Naive thymus-derived CD4-positive, alpha-beta T cell (primary cell): ENCODE results near the gene PRKAG2. TPM values are rescaled to one million over a fixed set of nuclear protein-coding genes. Genes with fewer than 3 reads are reported as not detected.

Source experiments
- ATAC-seq: fragments of 150-1000 bp; cut with Tn5 transposase; 2 replicates; pipeline ENCODE4 v1.10.0; 2021; ENCODE audit warnings: mild to moderate bottlenecking, moderate library complexity
- CTCF ChIA-PET: fragments of 350-600 bp; sonication (Branson Sonifier 250); formaldehyde crosslinking; loops from one replicate; lab custom pipeline; 2021; ENCODE audit warnings: antibody characterized with exemption; lab: Charles Lee
- POLR2A ChIA-PET: fragments of 350-600 bp; sonication (Branson Sonifier 250); formaldehyde crosslinking; loops from one replicate; lab custom pipeline; 2021; ENCODE audit warnings: antibody characterized with exemption, inconsistent platforms; lab: Charles Lee
- DNase-seq, 9 donors: peaks; one replicate each; pipeline versions ENCODE4 v3.0.0 to v3.0.0-alpha.2; 2020 to 2022; ENCODE audit warnings: mixed read lengths in 1 of 9
- H3K27ac ChIP-seq: one replicate; pipeline ENCODE4 v1.7.0; 2013; ENCODE audit warnings: mild to moderate bottlenecking, low read depth, low read length, moderate library complexity
- H3K27me3 ChIP-seq, 2 donors: one replicate each; pipeline ENCODE4 v1.7.0; 2013; ENCODE audit warnings: low read length in 2 of 2, mild to moderate bottlenecking in 2 of 2, moderate library complexity in 2 of 2; ENCODE audit not compliant: control insufficient read depth in 2 of 2, insufficient read depth in 2 of 2
- H3K36me3 ChIP-seq, 3 experiments: 1 replicate in 2 of 3; 2 replicates in 1 of 3; pipeline ENCODE4 v1.7.0; 2013; ENCODE audit warnings: low read length in 3 of 3, mild to moderate bottlenecking in 3 of 3, moderate library complexity in 1 of 3; ENCODE audit not compliant: insufficient read depth in 3 of 3, control insufficient read depth in 2 of 3
- H3K4me1 ChIP-seq, 2 donors: one replicate each; pipeline ENCODE4 v1.7.0; 2013; ENCODE audit warnings: low read length in 2 of 2, mild to moderate bottlenecking in 2 of 2, moderate library complexity in 1 of 2; ENCODE audit not compliant: control insufficient read depth in 2 of 2, insufficient read depth in 2 of 2
- H3K4me3 ChIP-seq: 2 replicates; pipeline ENCODE4 v1.7.0; 2013; ENCODE audit warnings: mild to moderate bottlenecking, low read length
- H3K9me3 ChIP-seq, 3 experiments: 1 replicate in 2 of 3; 2 replicates in 1 of 3; pipeline ENCODE4 v1.7.0; 2013; ENCODE audit warnings: low read length in 3 of 3; ENCODE audit not compliant: control insufficient read depth in 2 of 3
- H3K27ac Mint-ChIP-seq, 9 donors: one replicate each; pipeline ENCODE4 v1.8.0; 2020 to 2022; ENCODE audit warnings: mixed read lengths in 9 of 9, mild to moderate bottlenecking in 8 of 9, moderate library complexity in 5 of 9, inconsistent platforms in 2 of 9
- H3K27me3 Mint-ChIP-seq, 5 donors: one replicate each; pipeline ENCODE4 v1.8.0; 2021 to 2022; ENCODE audit warnings: mixed read lengths in 5 of 5, mild to moderate bottlenecking in 1 of 5
- H3K36me3 Mint-ChIP-seq, 5 donors: one replicate each; pipeline ENCODE4 v1.8.0; 2020 to 2022; ENCODE audit warnings: mixed read lengths in 5 of 5, mild to moderate bottlenecking in 3 of 5, inconsistent platforms in 1 of 5
- H3K4me1 Mint-ChIP-seq, 7 donors: one replicate each; pipeline ENCODE4 v1.8.0; 2020 to 2022; ENCODE audit warnings: mixed read lengths in 7 of 7, mild to moderate bottlenecking in 3 of 7, inconsistent platforms in 1 of 7
- H3K4me3 Mint-ChIP-seq, 10 donors: one replicate each; pipeline ENCODE4 v1.8.0; 2020 to 2022; ENCODE audit warnings: mild to moderate bottlenecking in 10 of 10, mixed read lengths in 10 of 10, moderate library complexity in 6 of 10, inconsistent platforms in 2 of 10
- H3K9me3 Mint-ChIP-seq, 11 donors: one replicate each; pipeline ENCODE4 v1.8.0; 2020 to 2022; ENCODE audit warnings: mixed read lengths in 11 of 11, mild to moderate bottlenecking in 4 of 11, inconsistent platforms in 1 of 11, moderate library complexity in 1 of 11
- intact Hi-C, 2 donors: fragments of 100-400 bp; cut with micrococcal nuclease; formaldehyde crosslinking; loops; one replicate each; pipeline ENCODE4 v1.15.1; 2023
- polyA plus RNA-seq, 2 donors: library from polyadenylated mRNA; unstranded; fragments of 300-500 nt; fragmentation: Illumina TruSeq; gene quantifications; one replicate each; pipeline ENCODE4 v1.2.3, GENCODE V29; 2021
- total RNA-seq, 6 experiments: library from RNA in 5 of 6; stranded (reverse) in 5 of 6; gene quantifications; 1 replicate in 5 of 6; 2 replicates in 1 of 6; pipeline ENCODE4 v1.2.3 and lab custom pipeline; 2021 to 2026

PRKAG2 gene
- total and polyA plus RNA-seq, 7 experiments from 2014 or later, result 15.0 to 74.4 (median 55.7) TPM

- H3K4me3 ChIP-seq, result no peak overlapping the region
- H3K36me3 Mint-ChIP-seq, result peaks cover 0 to 19% (median 2%) of the 10 kb centered on the region in 5 donors
- DNase-seq, result no peak
- H3K4me1 ChIP-seq, result peaks cover 19 to 21% of the 10 kb centered on the region in 2 donors
- H3K27ac ChIP-seq, result no peak overlapping the region
- no peak overlapping the region for H3K4me3 Mint-ChIP-seq
- no peaks in the 10 kb centered on the region for H3K36me3 ChIP-seq
- intact Hi-C loops, result loop anchor here (10.0 kb wide), 4 partner anchors 422 to 1888 kb away; partner anchors contain the start of genes AGAP3 (in 1 of the 2), FASTK (in 1 of the 2) and TMUB1 (in 1 of the 2)
- POLR2A ChIA-PET, result no interaction called here
- no peaks in the 10 kb centered on the region for H3K27me3 ChIP-seq
- no peak for ATAC-seq
- H3K9me3 ChIP-seq, result no peaks in the 10 kb centered on the region
- no peaks in the 10 kb centered on the region for H3K27me3 Mint-ChIP-seq
- H3K9me3 Mint-ChIP-seq, result no peaks in the 10 kb centered on the region
- H3K27ac Mint-ChIP-seq, result no peak overlapping the region
- peaks cover 55 to 93% (median 86%) of the 10 kb centered on the region in 7 donors for H3K4me1 Mint-ChIP-seq
- CTCF ChIA-PET, result interaction anchor here (1.0 kb wide), 1 partner anchor 65 kb away, joined by 3 read pairs; no protein-coding TSS in a partner anchor
These were observed 363.8 kb downstream of the PRKAG2 start for GRCh38 chr7:151513133-151513532.

- Mint-ChIP-seq H3K4me1 (peaks cover 50 to 93% (median 86%) of the 10 kb centered on the region in 7 donors), H3K27ac (peak overlapping the region in 1 of 9 donors; percentile 12), H3K36me3 (peaks cover 0 to 19% (median 2%) of the 10 kb centered on the region in 5 donors), H3K4me3 (peak overlapping the region in 3 of 10 donors; percentile 7 to 63 (median 41)), H3K27me3 (no peaks in the 10 kb centered on the region), H3K9me3 (no peaks in the 10 kb centered on the region)
- H3K36me3 ChIP-seq, result no peaks in the 10 kb centered on the region
- no peak for DNase-seq
- no peak overlapping the region for H3K4me3 ChIP-seq
- H3K27me3 ChIP-seq, result no peaks in the 10 kb centered on the region
- H3K9me3 ChIP-seq, result no peaks in the 10 kb centered on the region
- POLR2A ChIA-PET, result no interaction called here
- peaks cover 11 to 13% of the 10 kb centered on the region in 2 donors for H3K4me1 ChIP-seq
- no peak for ATAC-seq
- no peak overlapping the region for H3K27ac ChIP-seq
- intact Hi-C loops, result loop anchor here (10.0 kb wide), 4 partner anchors 422 to 1888 kb away; partner anchors contain the start of genes AGAP3 (in 1 of the 2), FASTK (in 1 of the 2) and TMUB1 (in 1 of the 2)
- CTCF ChIA-PET, result no interaction called here
These were observed 364.6 kb downstream of the PRKAG2 start for GRCh38 chr7:151512353-151512752.

GRCh38 chr7:151511946-151512345 is 365.0 kb downstream of the PRKAG2 start:
- H3K27ac Mint-ChIP-seq, result no peak overlapping the region

GRCh38 chr7:151511270-151511669 is 365.6 kb downstream of the PRKAG2 start:
- Mint-ChIP-seq H3K27ac (peak overlapping the region in 1 of 9 donors; percentile 28), H3K4me3 (peak overlapping the region in 1 of 10 donors; percentile 18), H3K27me3 (no peaks in the 10 kb centered on the region), H3K4me1 (peaks cover 46 to 92% (median 86%) of the 10 kb centered on the region in 7 donors), H3K9me3 (no peaks in the 10 kb centered on the region), H3K36me3 (peaks cover 0 to 19% (median 2%) of the 10 kb centered on the region in 5 donors)
- Histone ChIP-seq H3K27ac (no peak overlapping the region), H3K9me3 (no peaks in the 10 kb centered on the region), H3K4me3 (no peak overlapping the region), H3K4me1 (peaks cover 4 to 8% of the 10 kb centered on the region in 2 donors), H3K36me3 (no peaks in the 10 kb centered on the region), H3K27me3 (no peaks in the 10 kb centered on the region)
- no peak for ATAC-seq
- POLR2A ChIA-PET, result interaction anchor here (0.6 kb wide), 1 partner anchor 36 kb away, joined by 5 read pairs; no protein-coding TSS in a partner anchor
- no peak for DNase-seq
- intact Hi-C loops, result loop anchor here (10.0 kb wide), 4 partner anchors 424 to 1886 kb away; partner anchors contain the start of genes AGAP3 (in 1 of the 2), FASTK (in 1 of the 2) and TMUB1 (in 1 of the 2)
- CTCF ChIA-PET, result no interaction called here

More at GRCh38 chr7:151511946-151512345, 365.0 kb downstream of the PRKAG2 start:
- ATAC-seq, result no peak
- DNase-seq, result no peak
- POLR2A ChIA-PET, result no interaction called here
- no peaks in the 10 kb centered on the region for H3K36me3 ChIP-seq
- intact Hi-C loops, result loop anchor here (10.0 kb wide), 4 partner anchors 423 to 1887 kb away; partner anchors contain the start of genes AGAP3 (in 1 of the 2), FASTK (in 1 of the 2) and TMUB1 (in 1 of the 2)
- no peak overlapping the region for H3K27ac ChIP-seq
- Mint-ChIP-seq H3K4me3 (peak overlapping the region in 1 of 10 donors; percentile 7), H3K36me3 (peaks cover 0 to 19% (median 2%) of the 10 kb centered on the region in 5 donors), H3K9me3 (no peaks in the 10 kb centered on the region), H3K4me1 (peaks cover 46 to 93% (median 86%) of the 10 kb centered on the region in 7 donors), H3K27me3 (no peaks in the 10 kb centered on the region)
- H3K27me3 ChIP-seq, result no peaks in the 10 kb centered on the region
- CTCF ChIA-PET, result no interaction called here
- peaks cover 7 to 11% of the 10 kb centered on the region in 2 donors for H3K4me1 ChIP-seq
- no peaks in the 10 kb centered on the region for H3K9me3 ChIP-seq
- no peak overlapping the region for H3K4me3 ChIP-seq

- intact Hi-C loops, result loop anchor here (10.0 kb wide), 4 partner anchors 425 to 1885 kb away; partner anchors contain the start of genes AGAP3 (in 1 of the 2), FASTK (in 1 of the 2) and TMUB1 (in 1 of the 2)
- Mint-ChIP-seq H3K27ac (no peak overlapping the region), H3K27me3 (no peaks in the 10 kb centered on the region), H3K9me3 (no peaks in the 10 kb centered on the region), H3K36me3 (peaks cover 0 to 15% (median 2%) of the 10 kb centered on the region in 5 donors), H3K4me3 (peak overlapping the region in 5 of 10 donors; percentile 5 to 42 (median 16)), H3K4me1 (peaks cover 42 to 89% (median 82%) of the 10 kb centered on the region in 7 donors)
- CTCF ChIA-PET, result interaction anchor here (1.0 kb wide), 1 partner anchor 230 kb away, joined by 3 read pairs; no protein-coding TSS in a partner anchor
- no peak for DNase-seq
- H3K4me3 ChIP-seq, result no peak overlapping the region
- no peak for ATAC-seq
- no peaks in the 10 kb centered on the region for H3K9me3 ChIP-seq
- H3K4me1 ChIP-seq, result peaks cover 0 to 5% of the 10 kb centered on the region in 2 donors
- POLR2A ChIA-PET, result no interaction called here
- H3K27ac ChIP-seq, result no peak overlapping the region
- no peaks in the 10 kb centered on the region for H3K27me3 ChIP-seq
- H3K36me3 ChIP-seq, result no peaks in the 10 kb centered on the region
These were observed 367.1 kb downstream of the PRKAG2 start for GRCh38 chr7:151509670-151510333.

- Mint-ChIP-seq H3K27me3 (no peaks in the 10 kb centered on the region), H3K4me3 (peak overlapping the region in 1 of 10 donors; percentile 36), H3K9me3 (no peaks in the 10 kb centered on the region), H3K4me1 (peaks cover 42 to 86% (median 82%) of the 10 kb centered on the region in 7 donors), H3K36me3 (peaks cover 0 to 9% (median 2%) of the 10 kb centered on the region in 5 donors), H3K27ac (no peak overlapping the region)
- Histone ChIP-seq H3K9me3 (no peaks in the 10 kb centered on the region), H3K27ac (no peak overlapping the region), H3K36me3 (no peaks in the 10 kb centered on the region), H3K4me3 (no peak overlapping the region), H3K4me1 (peaks cover 0 to 5% of the 10 kb centered on the region in 2 donors), H3K27me3 (no peaks in the 10 kb centered on the region)
- CTCF ChIA-PET, result no interaction called here
- intact Hi-C loops, result loop anchor here in 1 of 2 donors (1.0 kb wide), 1 partner anchor 9 kb away; no protein-coding TSS in a partner anchor
- DNase-seq (no peak), ATAC-seq (no peak)
- POLR2A ChIA-PET, result interaction anchor here (1.1 kb wide), 1 partner anchor 11 kb away, joined by 3 read pairs; the partner anchor contains the start of gene RHEB
These were observed 367.9 kb downstream of the PRKAG2 start for GRCh38 chr7:151508991-151509390.
